K562 (cell line): ENCODE measurements around the gene NKIRAS1. TPM values are rescaled to one million over a fixed set of nuclear protein-coding genes. Genes with fewer than 3 reads are reported as not detected.
A peak's percentile ranks its signal among the peaks of the same experiment; 100 is the strongest.

Experiments
- ATAC-seq: fragments of 200-7000 bp; cut with Tn5 transposase; 3 replicates; pipeline ENCODE4 v1.9.1; 2020; ENCODE audit warnings: moderate library complexity
- BruUV-seq: library from RNA; stranded (reverse); fragments of 400-500 nt; replicated peaks from 2 replicates; lab custom pipeline; 2021; lab: Mats Ljungman, UMichigan
- CTCF ChIA-PET: fragments of 300-600 bp; formaldehyde crosslinking; extraction: SDS; loops from one replicate; lab custom pipeline; 2021; ENCODE audit warnings: low intra/inter-chr PET ratio; lab: Yijun Ruan, JAX
- POLR2A ChIA-PET: fragments of 300-600, 350-650 bp; sonication (Branson Sonifier 250); formaldehyde crosslinking; extraction: SDS; loops from one replicate; lab custom pipeline; 2021; ENCODE audit warnings: antibody characterized with exemption, inconsistent platforms; lab: Yijun Ruan, JAX
- DNase-seq, 4 experiments: peaks; one replicate each; pipeline versions ENCODE4 v3.0.0 to v3.0.0-alpha.2; 2011 to 2018; ENCODE audit warnings: low spot score in 3 of 4, mixed read lengths in 3 of 4; ENCODE audit errors: extremely low read depth in 1 of 4
- FAIRE-seq: peaks from 2 replicates; lab custom pipeline; 2011; peaks lifted over from hg19 to GRCh38; lab: Jason Lieb, UNC
- H2AFZ ChIP-seq: 2 replicates; pipeline ENCODE4 v1.6.0; 2011; ENCODE audit warnings: low read depth, low read length, control low read depth, inconsistent platforms
- H3K27ac ChIP-seq: fragments of 200-600 bp; 3 replicates; pipeline ENCODE4 v1.8.0; 2011; ENCODE audit warnings: low read depth, mild to moderate bottlenecking, control low read depth, inconsistent platforms, low read length, moderate library complexity, mixed read lengths; ENCODE audit errors: extremely low read depth
- H3K27me3 ChIP-seq, 2 experiments: fragments of 300-600 bp in 1 of 2; 2 replicates in 1 of 2; 3 replicates in 1 of 2; pipeline versions ENCODE4 v1.6.0 to v1.8.0; 2011; ENCODE audit warnings: inconsistent platforms in 2 of 2, low read length in 2 of 2, mild to moderate bottlenecking in 1 of 2, mixed read lengths in 1 of 2, moderate library complexity in 1 of 2; ENCODE audit not compliant: control insufficient read depth in 2 of 2, insufficient read depth in 2 of 2
- H3K36me3 ChIP-seq: fragments of 300-600 bp; 3 replicates; pipeline ENCODE4 v1.8.0; 2011; ENCODE audit warnings: mild to moderate bottlenecking, low read length, inconsistent platforms; ENCODE audit not compliant: control insufficient read depth, insufficient read depth
- H3K4me1 ChIP-seq, 2 experiments: fragments of 200-600 bp in 1 of 2; replicated peaks in 1 of 2; 2 replicates in 1 of 2; 3 replicates in 1 of 2; pipeline versions ENCODE4 v1.5.1 to v1.8.0; 2011; ENCODE audit warnings: inconsistent platforms in 2 of 2, low read length in 2 of 2, mild to moderate bottlenecking in 1 of 2, mixed read lengths in 1 of 2, moderate library complexity in 1 of 2; ENCODE audit not compliant: control insufficient read depth in 2 of 2, insufficient read depth in 2 of 2
- H3K4me2 ChIP-seq: 2 replicates; pipeline ENCODE4 v1.6.1; 2011; ENCODE audit warnings: low read length, control low read depth, inconsistent platforms, mixed read lengths; ENCODE audit not compliant: insufficient read depth
- H3K4me3 ChIP-seq: fragments of 200-600 bp; sonication (generic), shearing (Covaris generic); 2 replicates; pipeline ENCODE4 v1.5.1; 2016; ENCODE audit warnings: control low read depth, inconsistent platforms
- H3K79me2 ChIP-seq: fragments of 200-600 bp; 3 replicates; pipeline ENCODE4 v1.8.0; 2011; ENCODE audit warnings: low read length, inconsistent platforms; ENCODE audit not compliant: control insufficient read depth, insufficient read depth
- H3K9ac ChIP-seq, 2 experiments: 2 replicates each; pipeline versions ENCODE4 v1.6.0 to v1.6.1; 2011; ENCODE audit warnings: low read depth in 2 of 2, low read length in 2 of 2, control low read depth in 1 of 2, inconsistent platforms in 1 of 2, mild to moderate bottlenecking in 1 of 2, mixed read lengths in 1 of 2; ENCODE audit not compliant: insufficient read depth in 1 of 2
- H3K9me1 ChIP-seq: one replicate; pipeline ENCODE4 v1.6.0; 2011; ENCODE audit warnings: inconsistent platforms, mild to moderate bottlenecking, low read length, moderate library complexity; ENCODE audit not compliant: control insufficient read depth, insufficient read depth
- H3K9me3 ChIP-seq: replicated peaks from 2 replicates; pipeline ENCODE4 v1.5.1; 2011; ENCODE audit warnings: low read depth, low read length, inconsistent platforms; ENCODE audit not compliant: control insufficient read depth, insufficient read depth
- H4K20me1 ChIP-seq: replicated peaks from 2 replicates; pipeline ENCODE4 v1.6.1; 2011; ENCODE audit warnings: low read length, inconsistent platforms, mixed read lengths; ENCODE audit not compliant: control insufficient read depth, insufficient read depth
- BDP1 ChIP-seq: IDR thresholded peaks from 3 replicates; pipeline ENCODE4 v1.6.1; 2011; ENCODE audit not compliant: insufficient read length, insufficient read depth
- BHLHE40 ChIP-seq: IDR thresholded peaks from 2 replicates; pipeline ENCODE4 v1.6.1; 2011; ENCODE audit warnings: low read length, improper control_type of control experiment
- POLR2A ChIP-seq: fragments of 450-650 bp; conservative IDR thresholded peaks from 2 replicates; pipeline ENCODE4 v1.6.1; 2016
- POLR2G ChIP-seq: fragments of 200-400 bp; formaldehyde crosslinking; IDR thresholded peaks from 2 replicates; pipeline ENCODE4 v1.6.1; 2017; ENCODE audit warnings: low read depth, mild to moderate bottlenecking, antibody characterized with exemption, low read length, moderate library complexity
- RNF2 ChIP-seq: sonication (generic); IDR thresholded peaks from 2 replicates; pipeline ENCODE4 v1.6.1; 2016
- SETDB1 ChIP-seq: IDR thresholded peaks from one replicate; pipeline ENCODE4 v1.6.1; 2012; ENCODE audit warnings: low read length, control low read depth, inconsistent platforms
- SMARCE1 ChIP-seq: fragments of 450-650 bp; IDR thresholded peaks from 2 replicates; pipeline ENCODE4 v1.7.1; 2016; ENCODE audit warnings: mild to moderate bottlenecking
- TAF1 ChIP-seq: IDR thresholded peaks from 2 replicates; pipeline ENCODE4 v1.6.1; 2011; ENCODE audit warnings: mild to moderate bottlenecking, low read length, moderate library complexity; ENCODE audit not compliant: insufficient read depth, control insufficient read depth, severe bottlenecking; ENCODE audit errors: extremely low read depth
- TRIM28 ChIP-seq: fragments of 450-650 bp; IDR thresholded peaks from 2 replicates; pipeline ENCODE4 v1.6.1; 2017
- ZNF184 ChIP-seq: sonication (generic); formaldehyde crosslinking; IDR thresholded peaks from 2 replicates; pipeline ENCODE4 v1.5.0; 2020; ENCODE audit warnings: missing genetic modification reagents
- ZNF644 ChIP-seq: fragments of 200-800 bp; sonication (Bioruptor generic); IDR thresholded peaks from 2 replicates; pipeline ENCODE4 v1.6.1; 2016; ENCODE audit warnings: low read depth, missing genetic modification characterization, missing compliant biosample characterization
- WGBS: fragments of 100-300 bp; shearing (Covaris generic); methylation state at CpG from one replicate; pipeline ENCODE4 v1.1.6; 2016; ENCODE audit warnings: low coverage, mixed read lengths; ENCODE audit not compliant: insufficient coverage; ENCODE audit errors: missing lambda C conversion rate; 5-methylcytosine and 5-hydroxymethylcytosine counted together
- in situ Hi-C: fragments of 300-500 bp; cut with MboI; formaldehyde crosslinking; loops from 4 replicates; pipeline ENCODE4 v1.15.0; 2018; ENCODE audit warnings: inconsistent platforms, mixed read lengths
- intact Hi-C: fragments of 100-400 bp; cut with micrococcal nuclease; formaldehyde crosslinking; loops from 2 replicates; pipeline ENCODE4 v1.14.2; 2022
- polyA plus RNA-seq, 8 experiments: library from polyadenylated mRNA; depleted of rRNA in 4 of 8; stranded (reverse) in 5 of 8; unstranded in 3 of 8; fragments of >200 nt; fragmentation: Nextera tagmentation in 2 of 8; fragmentation: Illumina TruSeq in 1 of 8; extraction: Ambion mirVana in 2 of 8; extraction: Trizol in 1 of 8; gene quantifications; 2 replicates each; pipeline versions ENCODE4 v1.2.1 to v1.2.3, GENCODE V29; 2011 to 2014; ENCODE audit warnings: inconsistent platforms in 1 of 8, missing spikeins in 1 of 8
- total RNA-seq, 7 experiments: library from RNA; depleted of rRNA in 6 of 7; stranded (reverse); fragments of >200 nt in 6 of 7; fragmentation: Illumina TruSeq in 2 of 7; extraction: Trizol in 2 of 7; gene quantifications; 2 replicates each; pipeline versions ENCODE4 v1.2.1 to v1.2.3, GENCODE V29; 2011 to 2021; ENCODE audit warnings: low replicate concordance in 1 of 7

Gene NKIRAS1
- total and polyA plus RNA-seq, 9 of the 15 experiments (the other 6 are each of a cell fraction or from before 2014, with no cell fraction given): 5.1 to 10.3 (median 6.3) TPM

DNA sequence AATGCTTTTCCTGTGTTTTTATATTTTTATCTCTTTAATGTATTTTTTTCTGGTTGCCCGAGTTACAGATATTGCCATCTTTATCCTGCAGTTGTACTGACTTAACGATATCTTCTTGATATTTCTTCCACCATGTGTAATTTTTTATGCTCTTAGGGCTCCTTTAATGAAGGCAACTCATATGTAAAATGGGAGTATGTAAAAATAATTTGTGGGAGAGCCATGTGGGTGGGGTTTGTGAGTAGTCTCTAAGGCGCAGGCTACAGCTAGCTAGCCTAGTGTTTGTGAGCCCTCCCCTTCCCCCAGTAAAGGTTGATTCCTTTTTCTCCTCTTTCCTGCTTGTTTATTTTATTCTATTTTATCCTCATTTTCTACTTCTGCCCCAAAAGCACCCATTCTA is 72.9 kb downstream of the NKIRAS1 start:
- CTCF ChIA-PET: no interaction called here
- FAIRE-seq: no peak
- H3K27ac ChIP-seq: no peak overlapping the region

More for the DNA sequence above, 72.9 kb downstream of the NKIRAS1 start:
- WGBS: 68% methylated on average over 3 of the region's 3 CpGs
- Histone ChIP-seq H3K79me2 (peaks cover 76% of the 10 kb centered on the region), H3K4me3 (no peak overlapping the region), H3K9ac (no peak overlapping the region), H4K20me1 (no peaks in the 10 kb centered on the region), H3K36me3 (peaks cover 6% of the 10 kb centered on the region; the same call in 1 of the 3 replicates), H3K4me2 (no peak overlapping the region), H3K27me3 (no peaks in the 10 kb centered on the region), H3K9me1 (no peaks in the 10 kb centered on the region), H2AFZ (no peak overlapping the region), H3K4me1 (no peaks in the 10 kb centered on the region), H3K9me3 (no peaks in the 10 kb centered on the region)
- TF ChIP-seq RNF2 (no peak), TRIM28 (no peak), SMARCE1 (no peak), POLR2A (no peak), BHLHE40 (no peak), BDP1 (no peak), ZNF184 (no peak), POLR2G (no peak), ZNF644 (tag) (no peak), TAF1 (no peak), SETDB1 (no peak)
- POLR2A ChIA-PET: interaction anchor here (1.7 kb wide), 1 partner anchor 10 kb away, joined by 4 read pairs; no protein-coding TSS in a partner anchor
- intact Hi-C loops: no loop called here
- DNase-seq: no peak
- in situ Hi-C loops: no loop called here
- 0 out of 3 replicates have a peak, but pooled peaks have one; percentile 24 for ATAC-seq
- no TSS peak for BruUV-seq

Other genes starting within 250 kb of the NKIRAS1 start
- 55.5 and 74.2 TPM in 2 replicates for gene UBE2E1, start 111.0 kb downstream of the NKIRAS1 start, total RNA-seq (2014; rRNA removed)
- 214 and 237 TPM in 2 replicates for gene UBE2E1, start 111.0 kb downstream of the NKIRAS1 start, total RNA-seq (2014; rRNA removed; fragmentation: Illumina TruSeq; extraction: Trizol)
- gene UBE2E1, start 111.0 kb downstream of the NKIRAS1 start, total RNA-seq (2015; rRNA removed; fragmentation: Illumina TruSeq; extraction: Trizol): 171 and 177 TPM in 2 replicates
- gene UBE2E1, start 111.0 kb downstream of the NKIRAS1 start, total RNA-seq (2021): 127 and 131 TPM in 2 replicates
- 227 and 294 TPM in 2 replicates for gene UBE2E1, start 111.0 kb downstream of the NKIRAS1 start, polyA plus RNA-seq (2011; rRNA removed)
- gene UBE2E1, start 111.0 kb downstream of the NKIRAS1 start, polyA plus RNA-seq (2014; fragmentation: Illumina TruSeq; extraction: Trizol): 217 and 240 TPM in 2 replicates
- gene UBE2E1, start 111.0 kb downstream of the NKIRAS1 start, polyA plus RNA-seq (2014; fragmentation: Nextera tagmentation; extraction: Ambion mirVana): 10 to 100 TPM; 54.4 to 63.8 TPM
- gene UBE2E1, start 111.0 kb downstream of the NKIRAS1 start, polyA plus RNA-seq (2014; rRNA removed): 162 and 165 TPM in 2 replicates
- 2,466 and 2,533 TPM in 2 replicates for gene RPL15, start 142 bp upstream of the NKIRAS1 start, total RNA-seq (2014; rRNA removed)
- 1,923 and 2,393 TPM in 2 replicates for gene RPL15, start 142 bp upstream of the NKIRAS1 start, total RNA-seq (2014; rRNA removed; fragmentation: Illumina TruSeq; extraction: Trizol)
- 2,774 and 3,068 TPM in 2 replicates for gene RPL15, start 142 bp upstream of the NKIRAS1 start, total RNA-seq (2015; rRNA removed; fragmentation: Illumina TruSeq; extraction: Trizol)
- 2,579 and 2,753 TPM in 2 replicates for gene RPL15, start 142 bp upstream of the NKIRAS1 start, total RNA-seq (2021)
- gene RPL15, start 142 bp upstream of the NKIRAS1 start, polyA plus RNA-seq (2011; rRNA removed): 4,017 and 4,081 TPM in 2 replicates
- gene RPL15, start 142 bp upstream of the NKIRAS1 start, polyA plus RNA-seq (2014; fragmentation: Illumina TruSeq; extraction: Trizol): 3,791 and 3,928 TPM in 2 replicates
- 1,000 to 10,000 TPM; 7,800 to 8,850 TPM for gene RPL15, start 142 bp upstream of the NKIRAS1 start, polyA plus RNA-seq (2014; fragmentation: Nextera tagmentation; extraction: Ambion mirVana)
- gene RPL15, start 142 bp upstream of the NKIRAS1 start, polyA plus RNA-seq (2014; rRNA removed): 5,148 and 5,287 TPM in 2 replicates
- gene NR1D2, start 28.3 kb upstream of the NKIRAS1 start, total RNA-seq (2014; rRNA removed): 2.6 and 2.9 TPM in 2 replicates
- 4.8 and 5.7 TPM in 2 replicates for gene NR1D2, start 28.3 kb upstream of the NKIRAS1 start, total RNA-seq (2014; rRNA removed; fragmentation: Illumina TruSeq; extraction: Trizol)
- gene NR1D2, start 28.3 kb upstream of the NKIRAS1 start, total RNA-seq (2015; rRNA removed; fragmentation: Illumina TruSeq; extraction: Trizol): 3.2 and 3.6 TPM in 2 replicates
- 4.2 and 5.5 TPM in 2 replicates for gene NR1D2, start 28.3 kb upstream of the NKIRAS1 start, total RNA-seq (2021)
- gene NR1D2, start 28.3 kb upstream of the NKIRAS1 start, polyA plus RNA-seq (2011; rRNA removed): 1.6 and 2.5 TPM in 2 replicates
- gene NR1D2, start 28.3 kb upstream of the NKIRAS1 start, polyA plus RNA-seq (2014; fragmentation: Illumina TruSeq; extraction: Trizol): 3.2 and 3.3 TPM in 2 replicates
- gene NR1D2, start 28.3 kb upstream of the NKIRAS1 start, polyA plus RNA-seq (2014; fragmentation: Nextera tagmentation; extraction: Ambion mirVana): 1 to 10 TPM; 1.2 TPM
- gene NR1D2, start 28.3 kb upstream of the NKIRAS1 start, polyA plus RNA-seq (2014; rRNA removed): 1.3 and 2.2 TPM in 2 replicates